ENCODE data around the gene TJP1. TPM values are rescaled to one million over a fixed set of nuclear protein-coding genes. Genes with fewer than 3 reads are reported as not detected.
"Not testable (repeated sequence)": the region's sequence is repeated elsewhere in the genome, so short reads cannot be mapped to it uniquely, and the experiment has no call there.

The TJP1 gene
- total RNA-seq, 1 donor from 2014 or later: not detected

DNA sequence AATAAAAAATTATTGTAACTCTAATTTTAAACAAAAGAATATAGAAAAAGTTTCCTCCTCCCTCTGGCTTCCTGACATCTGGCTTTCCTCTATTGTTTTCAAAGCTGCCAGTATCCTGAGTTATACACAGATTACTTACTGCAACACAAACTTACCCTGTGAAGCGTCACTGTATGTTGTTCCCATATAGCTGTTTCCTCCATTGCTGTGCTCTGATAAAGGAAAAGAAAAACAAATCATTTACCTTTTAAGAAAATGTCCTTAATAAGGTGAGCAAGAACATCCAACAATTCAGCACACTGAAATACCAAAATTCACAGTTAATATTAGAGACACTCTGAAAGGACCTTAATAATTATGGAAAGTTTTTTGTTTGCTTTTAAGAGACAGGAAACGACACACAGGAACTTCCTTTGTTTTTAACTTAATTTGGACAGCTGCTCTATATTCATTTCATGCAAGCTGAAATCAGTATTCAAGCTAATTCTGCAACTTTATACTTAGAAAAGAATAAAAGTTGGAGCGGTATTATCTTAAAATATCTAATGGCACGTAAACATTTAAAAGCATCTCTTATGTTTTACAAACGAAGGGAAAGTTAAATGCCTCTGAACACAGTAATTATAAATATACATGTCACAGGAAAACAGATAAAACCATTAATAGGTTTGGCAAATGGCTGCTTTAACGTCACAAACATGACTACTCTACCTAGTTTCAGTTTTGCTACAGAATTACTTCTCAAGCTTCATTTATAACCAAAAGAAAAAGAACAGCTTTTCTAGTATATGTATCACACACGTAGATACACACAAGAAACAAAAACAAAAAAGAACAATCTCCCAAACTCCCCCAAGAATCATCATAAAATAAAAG is 21.5 kb downstream of the TJP1 start:
- Mint-ChIP-seq H3K27me3 (peaks cover 14% of the 10 kb centered on the region), H3K36me3 (ENCODE audit: low read depth) (no peaks in the 10 kb centered on the region), H3K9me3 (no peaks in the 10 kb centered on the region), H3K4me3 (no peak overlapping the region), H3K27ac (no peak overlapping the region), H3K4me1 (no peaks in the 10 kb centered on the region)
- DNase-seq: no peak
- intact Hi-C loops (cut with micrococcal nuclease): no loop called here

DNA sequence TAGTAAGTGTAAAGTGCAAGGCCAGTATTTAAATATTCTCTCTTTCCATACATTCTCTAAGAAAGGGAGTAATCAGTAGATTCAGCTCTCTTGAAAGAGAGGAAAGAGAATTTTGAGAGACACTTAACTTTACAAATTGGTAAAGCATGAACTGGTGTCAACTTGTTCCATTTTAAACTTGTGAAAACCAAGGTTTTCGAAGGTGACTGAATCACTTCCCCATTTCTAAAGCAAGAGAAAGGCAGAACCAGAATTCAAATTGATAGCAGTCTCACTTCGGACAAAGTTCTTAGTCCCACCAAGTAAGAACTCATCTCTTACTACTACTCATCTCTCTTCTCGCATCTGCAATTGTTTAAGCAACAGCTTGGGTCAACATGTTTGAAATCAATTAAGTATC is 22.4 kb downstream of the TJP1 start:
- no peak overlapping the region for H3K27ac Mint-ChIP-seq
- intact Hi-C loops (cut with micrococcal nuclease): no loop called here
- H3K27me3 Mint-ChIP-seq: peaks cover 11% of the 10 kb centered on the region
- H3K9me3 Mint-ChIP-seq: no peaks in the 10 kb centered on the region
- H3K4me1 Mint-ChIP-seq: no peaks in the 10 kb centered on the region
- no peak for DNase-seq
- H3K4me3 Mint-ChIP-seq: no peak overlapping the region
- no peaks in the 10 kb centered on the region for H3K36me3 Mint-ChIP-seq (ENCODE audit: low read depth)

GRCh38 chr15:29795610-29796009 is 26.7 kb downstream of the TJP1 start:
- Mint-ChIP-seq H3K27ac (no peak overlapping the region), H3K36me3 (ENCODE audit: low read depth) (no peaks in the 10 kb centered on the region), H3K9me3 (no peaks in the 10 kb centered on the region), H3K4me1 (no peaks in the 10 kb centered on the region), H3K4me3 (no peak overlapping the region), H3K27me3 (peaks cover 11% of the 10 kb centered on the region)
- intact Hi-C loops (cut with micrococcal nuclease): no loop called here
- no peak for DNase-seq

DNA sequence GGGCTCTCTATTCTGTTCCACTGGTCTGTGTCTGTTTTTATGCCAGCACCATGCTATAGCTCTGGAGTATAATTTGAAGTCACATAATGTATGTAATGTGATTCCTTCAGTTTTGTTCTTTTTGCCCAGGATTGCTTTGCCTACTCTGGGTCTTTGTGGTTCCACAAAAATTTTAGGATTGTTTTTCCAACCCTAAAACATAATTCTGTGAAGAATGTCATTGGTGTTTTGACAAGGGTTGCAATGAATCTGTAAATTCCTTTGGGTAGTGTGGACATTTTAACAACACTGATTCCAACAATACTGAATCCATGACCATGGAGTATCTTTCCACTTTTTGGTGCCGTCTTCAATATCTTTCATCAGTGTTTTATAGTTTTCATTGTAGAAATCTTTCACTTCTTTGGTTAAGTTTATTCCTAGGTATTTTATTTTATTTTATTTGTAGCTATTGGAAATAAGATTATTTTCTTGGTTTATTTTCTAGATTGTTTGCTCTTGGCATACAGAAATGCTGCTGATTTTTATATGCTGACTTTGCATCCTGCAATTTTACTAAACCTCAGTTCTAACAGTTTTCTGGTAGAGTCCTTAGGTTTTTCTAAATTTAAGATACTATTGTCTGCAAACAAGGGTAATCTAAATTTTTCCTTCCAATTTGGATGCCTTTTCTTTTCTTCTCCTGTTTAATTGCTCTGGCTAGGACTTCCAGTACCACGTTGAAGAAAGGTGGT is 29.7 kb downstream of the TJP1 start:
- no peak overlapping the region for H3K4me3 Mint-ChIP-seq
- H3K36me3 Mint-ChIP-seq (ENCODE audit: low read depth): no peaks in the 10 kb centered on the region
- intact Hi-C loops (cut with micrococcal nuclease): no loop called here
- no peaks in the 10 kb centered on the region for H3K4me1 Mint-ChIP-seq
- DNase-seq: no peak
- H3K9me3 Mint-ChIP-seq: no peaks in the 10 kb centered on the region
- H3K27ac Mint-ChIP-seq: no peak overlapping the region
- peaks cover 9% of the 10 kb centered on the region for H3K27me3 Mint-ChIP-seq

DNA sequence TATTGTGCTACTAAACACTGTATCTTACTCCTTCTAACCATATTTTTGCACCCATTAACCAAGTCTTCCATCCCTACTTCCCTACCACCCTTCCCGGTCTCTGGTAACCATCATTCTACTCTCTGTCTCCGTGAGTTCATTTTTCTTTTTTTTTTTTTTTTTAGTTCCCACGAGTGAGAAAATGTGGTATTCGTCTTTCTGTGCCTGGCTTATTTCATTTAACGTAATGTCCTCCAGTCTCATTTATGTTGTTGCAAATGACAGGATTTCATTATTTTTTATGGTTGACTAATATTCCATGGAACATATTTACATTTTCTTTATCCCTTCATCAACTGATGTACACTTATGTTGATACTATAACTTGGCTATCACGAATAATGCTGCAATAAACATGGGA is 31.7 kb downstream of the TJP1 start:
- H3K27ac Mint-ChIP-seq: no peak overlapping the region
- intact Hi-C loops (cut with micrococcal nuclease): no loop called here
- H3K4me3 Mint-ChIP-seq: no peak overlapping the region
- no peaks in the 10 kb centered on the region for H3K9me3 Mint-ChIP-seq
- no peaks in the 10 kb centered on the region for H3K4me1 Mint-ChIP-seq
- no peaks in the 10 kb centered on the region for H3K36me3 Mint-ChIP-seq (ENCODE audit: low read depth)
- DNase-seq: no peak
- peaks cover 9% of the 10 kb centered on the region for H3K27me3 Mint-ChIP-seq

GRCh38 chr15:29789871-29790270 is 32.4 kb downstream of the TJP1 start:
- Mint-ChIP-seq H3K9me3 (no peaks in the 10 kb centered on the region), H3K27ac (no peak overlapping the region), H3K4me1 (no peaks in the 10 kb centered on the region), H3K4me3 (no peak overlapping the region), H3K36me3 (ENCODE audit: low read depth) (no peaks in the 10 kb centered on the region), H3K27me3 (peaks cover 12% of the 10 kb centered on the region)
- intact Hi-C loops (cut with micrococcal nuclease): no loop called here
- DNase-seq: no peak

GRCh38 chr15:29788433-29789034 is 33.7 kb downstream of the TJP1 start:
- intact Hi-C loops (cut with micrococcal nuclease): no loop called here
- no peaks in the 10 kb centered on the region for H3K36me3 Mint-ChIP-seq (ENCODE audit: low read depth)
- H3K27ac Mint-ChIP-seq: no peak overlapping the region

GRCh38 chr15:29787767-29788166 is 34.5 kb downstream of the TJP1 start:
- intact Hi-C loops (cut with micrococcal nuclease): no loop called here
- H3K4me1 Mint-ChIP-seq: no peaks in the 10 kb centered on the region
- DNase-seq: no peak
- peaks cover 6% of the 10 kb centered on the region for H3K27me3 Mint-ChIP-seq
- H3K36me3 Mint-ChIP-seq (ENCODE audit: low read depth): no peaks in the 10 kb centered on the region
- H3K27ac Mint-ChIP-seq: no peak overlapping the region
- H3K4me3 Mint-ChIP-seq: no peak overlapping the region
- no peaks in the 10 kb centered on the region for H3K9me3 Mint-ChIP-seq

More at GRCh38 chr15:29788433-29789034, 33.7 kb downstream of the TJP1 start:
- no peaks in the 10 kb centered on the region for H3K4me1 Mint-ChIP-seq
- no peak for DNase-seq
- H3K4me3 Mint-ChIP-seq: no peak overlapping the region
- no peaks in the 10 kb centered on the region for H3K9me3 Mint-ChIP-seq
- H3K27me3 Mint-ChIP-seq: peaks cover 8% of the 10 kb centered on the region

- Mint-ChIP-seq H3K4me3 (no peak overlapping the region), H3K4me1 (no peaks in the 10 kb centered on the region), H3K36me3 (ENCODE audit: low read depth) (no peaks in the 10 kb centered on the region), H3K9me3 (no peaks in the 10 kb centered on the region), H3K27ac (no peak overlapping the region), H3K27me3 (peaks cover 6% of the 10 kb centered on the region)
- no peak for DNase-seq
- intact Hi-C loops (cut with micrococcal nuclease): no loop called here
Observed at GRCh38 chr15:29785642-29786041, 36.6 kb downstream of the TJP1 start.

DNA sequence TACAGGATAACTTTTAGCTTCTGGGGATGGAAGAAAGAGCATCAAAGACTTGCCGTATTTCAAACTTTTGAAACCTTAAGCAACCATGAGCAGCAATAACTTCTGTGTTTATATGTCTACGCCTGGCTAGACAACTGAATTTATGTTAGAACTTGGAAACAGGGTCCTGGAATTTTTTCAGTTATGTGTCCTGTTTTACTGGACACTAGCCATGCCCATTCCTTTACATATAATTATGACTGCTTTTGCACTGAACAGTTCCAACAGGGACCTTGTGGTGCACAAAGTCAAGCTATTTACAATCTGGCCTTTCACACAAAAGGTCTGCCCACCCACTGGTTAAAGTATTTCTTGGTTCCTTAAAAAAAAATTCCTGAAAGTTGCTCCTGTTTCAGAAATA is 37.1 kb downstream of the TJP1 start:
- Mint-ChIP-seq H3K27ac (no peak overlapping the region), H3K4me1 (no peaks in the 10 kb centered on the region), H3K9me3 (no peaks in the 10 kb centered on the region), H3K36me3 (ENCODE audit: low read depth) (no peaks in the 10 kb centered on the region), H3K27me3 (peaks cover 6% of the 10 kb centered on the region), H3K4me3 (no peak overlapping the region)
- DNase-seq: no peak
- intact Hi-C loops (cut with micrococcal nuclease): no loop called here

DNA sequence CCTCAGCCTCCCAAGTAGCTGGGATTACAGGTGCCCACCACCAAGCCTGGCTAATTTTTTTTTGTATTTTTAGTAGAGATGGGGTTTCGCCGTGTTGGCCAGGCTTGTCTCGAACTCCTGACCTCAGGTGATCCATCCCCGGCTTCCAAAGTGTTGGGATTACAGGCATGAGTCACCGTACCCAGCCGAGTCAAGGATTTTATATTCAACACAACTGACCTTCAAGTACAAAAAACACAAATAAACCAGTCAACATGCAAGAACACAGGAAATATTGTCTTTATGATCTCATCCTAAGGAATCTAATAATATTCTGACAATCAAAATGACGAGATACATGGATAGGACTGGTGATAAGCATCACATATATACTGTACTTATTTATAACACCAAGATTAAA is 37.9 kb downstream of the TJP1 start:
- intact Hi-C loops (cut with micrococcal nuclease): no loop called here
- Mint-ChIP-seq H3K27me3 (peaks cover 6% of the 10 kb centered on the region), H3K36me3 (ENCODE audit: low read depth) (no peaks in the 10 kb centered on the region), H3K27ac (no peak overlapping the region), H3K4me1 (no peaks in the 10 kb centered on the region), H3K9me3 (no peaks in the 10 kb centered on the region), H3K4me3 (no peak overlapping the region)
- DNase-seq: no peak

GRCh38 chr15:29782816-29783215 is 39.5 kb downstream of the TJP1 start:
- H3K4me1 Mint-ChIP-seq; DNase-seq; H3K36me3 Mint-ChIP-seq (ENCODE audit: low read depth); H3K4me3 Mint-ChIP-seq; intact Hi-C loops (cut with micrococcal nuclease); H3K9me3 Mint-ChIP-seq; H3K27me3 Mint-ChIP-seq; H3K27ac Mint-ChIP-seq: not testable (repeated sequence)

DNA sequence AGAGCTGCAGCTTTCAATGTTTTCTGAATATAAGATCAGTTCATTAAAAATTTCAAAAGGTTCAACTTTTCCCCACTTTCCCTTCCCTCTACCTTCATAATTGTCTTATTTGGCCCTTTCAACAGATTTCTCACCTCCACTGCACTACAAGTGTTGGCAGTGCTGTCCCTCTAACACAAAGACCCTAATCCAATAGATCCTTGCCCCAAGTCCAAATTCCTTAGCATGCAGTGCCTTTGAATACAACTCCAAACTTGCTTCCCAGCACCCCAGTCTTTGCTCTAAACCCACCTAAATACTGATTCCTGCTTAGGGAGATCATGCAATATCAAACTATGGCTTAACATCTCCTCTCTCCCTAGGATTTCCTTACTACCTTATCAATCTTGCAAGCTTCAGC is 43.9 kb downstream of the TJP1 start:
- Mint-ChIP-seq H3K36me3 (ENCODE audit: low read depth) (no peaks in the 10 kb centered on the region), H3K4me1 (no peaks in the 10 kb centered on the region)
- intact Hi-C loops (cut with micrococcal nuclease): no loop called here

GRCh38 chr15:29776859-29777258 is 45.4 kb downstream of the TJP1 start:
- Mint-ChIP-seq H3K9me3 (no peaks in the 10 kb centered on the region), H3K4me1 (no peaks in the 10 kb centered on the region), H3K27ac (no peak overlapping the region), H3K4me3 (no peak overlapping the region), H3K36me3 (ENCODE audit: low read depth) (no peaks in the 10 kb centered on the region), H3K27me3 (peaks cover 10% of the 10 kb centered on the region)
- DNase-seq: no peak
- intact Hi-C loops (cut with micrococcal nuclease): no loop called here

More for the DNA sequence above, 43.9 kb downstream of the TJP1 start:
- peaks cover 10% of the 10 kb centered on the region for H3K27me3 Mint-ChIP-seq
- DNase-seq: no peak
- H3K27ac Mint-ChIP-seq: no peak overlapping the region
- no peak overlapping the region for H3K4me3 Mint-ChIP-seq
- no peaks in the 10 kb centered on the region for H3K9me3 Mint-ChIP-seq
